ENCODE data around the gene PPP1R13L.

GRCh38 chr19:45382426-45382825 is 22.4 kb downstream of the PPP1R13L start:
- TF ChIP-seq CTCF (IDR thresholded peaks at IDR 0.05) (no peak), ZFX (IDR thresholded peaks at IDR 0.05; ENCODE audit: borderline replicate concordance) (no peak)

All from 22Rv1 (cell line).